Neural cell (in vitro differentiated cells): ENCODE data around the gene OR2AG1. TPM values are rescaled to one million over a fixed set of nuclear protein-coding genes. Genes with fewer than 3 reads are reported as not detected.

Experiments used
- H2AFZ ChIP-seq: fragments of 200-600, 300-800 bp; sonication (generic), shearing (Covaris generic); 2 replicates; pipeline ENCODE4 v1.6.0; 2014; ENCODE audit warnings: low read depth, mild to moderate bottlenecking, antibody characterized with exemption, low read length, moderate library complexity
- H3F3A ChIP-seq: fragments of 200-600 bp; shearing (Covaris generic); 2 replicates; pipeline ENCODE4 v1.6.1; 2016; ENCODE audit warnings: mild to moderate bottlenecking, moderate library complexity, mixed read lengths, antibody characterized with exemption, low read length; ENCODE audit not compliant: insufficient read depth, poor library complexity, severe bottlenecking
- H3K27ac ChIP-seq: fragments of 200-600, 300-800 bp; sonication (generic), shearing (Covaris generic); 2 replicates; pipeline ENCODE4 v1.5.1; 2014; ENCODE audit warnings: mild to moderate bottlenecking, low read length, moderate library complexity
- H3K27me3 ChIP-seq: fragments of 300-800, 200-600 bp; sonication (generic), shearing (Covaris generic); 2 replicates; pipeline ENCODE4 v1.6.0; 2014; ENCODE audit warnings: mild to moderate bottlenecking, low read depth, low read length, moderate library complexity; ENCODE audit not compliant: insufficient read depth
- H3K36me3 ChIP-seq: fragments of 300-800, 200-600 bp; sonication (generic), shearing (Covaris generic); 2 replicates; pipeline ENCODE4 v1.5.1; 2014; ENCODE audit warnings: mild to moderate bottlenecking, antibody characterized with exemption, low read length, moderate library complexity; ENCODE audit not compliant: insufficient read depth
- H3K4me2 ChIP-seq: fragments of 300-800, 200-600 bp; sonication (generic), shearing (Covaris generic); 2 replicates; pipeline ENCODE4 v1.6.0; 2014; ENCODE audit warnings: mild to moderate bottlenecking, low read length
- H3K4me3 ChIP-seq: fragments of 300-800, 200-600 bp; sonication (generic), shearing (Covaris generic); 2 replicates; pipeline ENCODE4 v1.5.1; 2014; ENCODE audit warnings: mild to moderate bottlenecking, low read length, moderate library complexity
- H3K79me2 ChIP-seq: fragments of 200-600 bp; shearing (Covaris generic); replicated peaks from 2 replicates; pipeline ENCODE4 v1.6.0; 2014; ENCODE audit warnings: mild to moderate bottlenecking, low read length, moderate library complexity; ENCODE audit not compliant: insufficient read depth
- H3K9ac ChIP-seq: fragments of 300-800, 200-600 bp; sonication (generic), shearing (Covaris generic); 2 replicates; pipeline ENCODE4 v1.6.1; 2016; ENCODE audit warnings: mild to moderate bottlenecking, low read length, mixed read lengths
- H3K9me2 ChIP-seq: fragments of 200-600 bp; shearing (Covaris generic); 2 replicates; pipeline ENCODE4 v1.6.1; 2016; ENCODE audit warnings: mild to moderate bottlenecking, low read length, mixed read lengths; ENCODE audit not compliant: insufficient read depth
- H3K9me3 ChIP-seq: fragments of 200-600, 300-800 bp; sonication (generic), shearing (Covaris generic); 2 replicates; pipeline ENCODE4 v1.6.1; 2016; ENCODE audit warnings: mild to moderate bottlenecking, mixed run types, low read length, moderate library complexity, mixed read lengths
- H4K20me1 ChIP-seq: fragments of 200-600 bp; shearing (Covaris generic); 2 replicates; pipeline ENCODE4 v1.6.1; 2016; ENCODE audit warnings: mild to moderate bottlenecking, mixed run types; ENCODE audit not compliant: insufficient read depth
- EP300 ChIP-seq: fragments of 450-650 bp; conservative IDR thresholded peaks from 2 replicates; pipeline ENCODE4 v1.6.1; 2014; ENCODE audit warnings: antibody characterized with exemption, mild to moderate bottlenecking, moderate library complexity; ENCODE audit not compliant: poor library complexity, severe bottlenecking
- EZH2 ChIP-seq: fragments of 200-600, 300-800 bp; shearing (Covaris generic), sonication (generic); IDR thresholded peaks from 2 replicates; pipeline ENCODE4 v1.6.1; 2014; ENCODE audit warnings: antibody characterized with exemption, low read length, borderline replicate concordance, mild to moderate bottlenecking; ENCODE audit not compliant: insufficient read depth, poor library complexity, severe bottlenecking
- MXI1 ChIP-seq: fragments of 450-650 bp; conservative IDR thresholded peaks from 2 replicates; pipeline ENCODE4 v1.6.1; 2014; ENCODE audit warnings: antibody characterized with exemption, mild to moderate bottlenecking; ENCODE audit not compliant: poor library complexity, severe bottlenecking
- POLR2AphosphoS5 ChIP-seq: IDR thresholded peaks from 2 replicates; pipeline ENCODE4 v1.6.1; 2012
- RAD21 ChIP-seq: fragments of 450-650 bp; conservative IDR thresholded peaks from 2 replicates; pipeline ENCODE4 v1.6.1; 2014; ENCODE audit warnings: antibody characterized with exemption, mild to moderate bottlenecking, moderate library complexity
- SMC3 ChIP-seq: fragments of 450-650 bp; conservative IDR thresholded peaks from 2 replicates; pipeline ENCODE4 v1.6.1; 2014; ENCODE audit warnings: antibody characterized with exemption, mild to moderate bottlenecking, moderate library complexity; ENCODE audit not compliant: poor library complexity
- TAF1 ChIP-seq: IDR thresholded peaks from 2 replicates; pipeline ENCODE4 v1.6.1; 2012; ENCODE audit warnings: low read depth
- polyA plus RNA-seq: library from polyadenylated mRNA; depleted of rRNA; stranded (reverse); fragments of >200 nt; gene quantifications from 2 replicates; pipeline ENCODE4 v1.2.3, GENCODE V29; 2014
- TF ChIP-seq, protein P1 (sequence below): IDR thresholded peaks from 2 replicates; pipeline ENCODE4 v1.6.1; 2012; ENCODE audit warnings: borderline replicate concordance
- TF ChIP-seq, protein P2 (sequence below): fragments of 450-650 bp; IDR thresholded peaks from 2 replicates; pipeline ENCODE4 v1.5.1; 2014; ENCODE audit warnings: antibody characterized with exemption, mild to moderate bottlenecking, moderate library complexity; ENCODE audit not compliant: poor library complexity, severe bottlenecking

The OR2AG1 gene
- polyA plus RNA-seq, 1 donor from 2014 or later: not detected

DNA sequence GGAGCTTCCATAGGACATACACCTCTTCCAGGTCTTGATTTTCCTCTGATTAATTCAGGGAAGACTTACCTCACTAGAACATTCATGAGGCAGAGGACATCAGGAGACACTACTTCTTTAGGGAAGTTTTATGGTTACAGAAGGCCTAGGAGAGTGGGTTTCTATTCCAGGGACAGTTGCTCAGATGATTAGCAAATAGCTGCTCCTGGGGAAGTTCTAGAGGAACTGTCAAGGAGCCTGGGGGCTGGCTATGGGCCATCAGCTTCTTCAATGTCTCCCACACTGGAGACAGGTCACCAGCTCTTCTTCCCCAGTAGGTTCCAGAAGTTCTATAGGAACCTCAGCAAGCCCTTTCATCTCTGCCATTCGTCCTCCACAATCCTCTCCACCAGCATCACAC lies 51.2 kb downstream of the OR2AG1 start:
- no peak overlapping the region for H3K4me2 ChIP-seq
- no peak for TF ChIP-seq SMC3
- no peak for TF ChIP-seq POLR2AphosphoS5
- TF ChIP-seq EZH2: no peak
- no peak for TF ChIP-seq MXI1
- TF ChIP-seq, protein P1, sequence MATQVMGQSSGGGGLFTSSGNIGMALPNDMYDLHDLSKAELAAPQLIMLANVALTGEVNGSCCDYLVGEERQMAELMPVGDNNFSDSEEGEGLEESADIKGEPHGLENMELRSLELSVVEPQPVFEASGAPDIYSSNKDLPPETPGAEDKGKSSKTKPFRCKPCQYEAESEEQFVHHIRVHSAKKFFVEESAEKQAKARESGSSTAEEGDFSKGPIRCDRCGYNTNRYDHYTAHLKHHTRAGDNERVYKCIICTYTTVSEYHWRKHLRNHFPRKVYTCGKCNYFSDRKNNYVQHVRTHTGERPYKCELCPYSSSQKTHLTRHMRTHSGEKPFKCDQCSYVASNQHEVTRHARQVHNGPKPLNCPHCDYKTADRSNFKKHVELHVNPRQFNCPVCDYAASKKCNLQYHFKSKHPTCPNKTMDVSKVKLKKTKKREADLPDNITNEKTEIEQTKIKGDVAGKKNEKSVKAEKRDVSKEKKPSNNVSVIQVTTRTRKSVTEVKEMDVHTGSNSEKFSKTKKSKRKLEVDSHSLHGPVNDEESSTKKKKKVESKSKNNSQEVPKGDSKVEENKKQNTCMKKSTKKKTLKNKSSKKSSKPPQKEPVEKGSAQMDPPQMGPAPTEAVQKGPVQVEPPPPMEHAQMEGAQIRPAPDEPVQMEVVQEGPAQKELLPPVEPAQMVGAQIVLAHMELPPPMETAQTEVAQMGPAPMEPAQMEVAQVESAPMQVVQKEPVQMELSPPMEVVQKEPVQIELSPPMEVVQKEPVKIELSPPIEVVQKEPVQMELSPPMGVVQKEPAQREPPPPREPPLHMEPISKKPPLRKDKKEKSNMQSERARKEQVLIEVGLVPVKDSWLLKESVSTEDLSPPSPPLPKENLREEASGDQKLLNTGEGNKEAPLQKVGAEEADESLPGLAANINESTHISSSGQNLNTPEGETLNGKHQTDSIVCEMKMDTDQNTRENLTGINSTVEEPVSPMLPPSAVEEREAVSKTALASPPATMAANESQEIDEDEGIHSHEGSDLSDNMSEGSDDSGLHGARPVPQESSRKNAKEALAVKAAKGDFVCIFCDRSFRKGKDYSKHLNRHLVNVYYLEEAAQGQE: no peak
- TF ChIP-seq RAD21: no peak
- no peak for TF ChIP-seq TAF1
- TF ChIP-seq, protein P2, sequence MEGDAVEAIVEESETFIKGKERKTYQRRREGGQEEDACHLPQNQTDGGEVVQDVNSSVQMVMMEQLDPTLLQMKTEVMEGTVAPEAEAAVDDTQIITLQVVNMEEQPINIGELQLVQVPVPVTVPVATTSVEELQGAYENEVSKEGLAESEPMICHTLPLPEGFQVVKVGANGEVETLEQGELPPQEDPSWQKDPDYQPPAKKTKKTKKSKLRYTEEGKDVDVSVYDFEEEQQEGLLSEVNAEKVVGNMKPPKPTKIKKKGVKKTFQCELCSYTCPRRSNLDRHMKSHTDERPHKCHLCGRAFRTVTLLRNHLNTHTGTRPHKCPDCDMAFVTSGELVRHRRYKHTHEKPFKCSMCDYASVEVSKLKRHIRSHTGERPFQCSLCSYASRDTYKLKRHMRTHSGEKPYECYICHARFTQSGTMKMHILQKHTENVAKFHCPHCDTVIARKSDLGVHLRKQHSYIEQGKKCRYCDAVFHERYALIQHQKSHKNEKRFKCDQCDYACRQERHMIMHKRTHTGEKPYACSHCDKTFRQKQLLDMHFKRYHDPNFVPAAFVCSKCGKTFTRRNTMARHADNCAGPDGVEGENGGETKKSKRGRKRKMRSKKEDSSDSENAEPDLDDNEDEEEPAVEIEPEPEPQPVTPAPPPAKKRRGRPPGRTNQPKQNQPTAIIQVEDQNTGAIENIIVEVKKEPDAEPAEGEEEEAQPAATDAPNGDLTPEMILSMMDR: no peak
- TF ChIP-seq EP300: no peak
- no peaks in the 10 kb centered on the region for H3K27me3 ChIP-seq
- H2AFZ ChIP-seq: no peak overlapping the region
- no peak overlapping the region for H3K4me3 ChIP-seq
- no peaks in the 10 kb centered on the region for H3K9me2 ChIP-seq
- H3F3A ChIP-seq: no peaks in the 10 kb centered on the region
- H3K9ac ChIP-seq: no peak overlapping the region
- no peak overlapping the region for H3K27ac ChIP-seq
- H3K36me3 ChIP-seq: no peaks in the 10 kb centered on the region
- H4K20me1 ChIP-seq: no peaks in the 10 kb centered on the region
- no peaks in the 10 kb centered on the region for H3K9me3 ChIP-seq
- no peaks in the 10 kb centered on the region for H3K79me2 ChIP-seq

Other genes with a start within 250 kb of the OR2AG1 start
- 23.4 and 26.4 TPM in 2 replicates for gene RRP8, start 179.4 kb upstream of the OR2AG1 start, polyA plus RNA-seq
- gene ILK, start 179.2 kb upstream of the OR2AG1 start, polyA plus RNA-seq: 68.8 and 81.3 TPM in 2 replicates
- gene TAF10, start 170.8 kb upstream of the OR2AG1 start, polyA plus RNA-seq: 30.9 and 39.7 TPM in 2 replicates
- 3.8 and 5.3 TPM in 2 replicates for gene TPP1, start 163.6 kb upstream of the OR2AG1 start, polyA plus RNA-seq
- 30.1 and 42.4 TPM in 2 replicates for gene DCHS1, start 127.2 kb upstream of the OR2AG1 start, polyA plus RNA-seq
- 23.0 and 28.3 TPM in 2 replicates for gene MRPL17, start 99.7 kb upstream of the OR2AG1 start, polyA plus RNA-seq
- not detected in 2 replicates for gene OR2AG2, start 11.0 kb upstream of the OR2AG1 start, polyA plus RNA-seq
- gene OR6A2, start 16.7 kb downstream of the OR2AG1 start, polyA plus RNA-seq: 0.05 TPM in 1 of 2 replicates, not detected in the other
- not detected in 2 replicates for gene OR10A5, start 62.7 kb downstream of the OR2AG1 start, polyA plus RNA-seq
- gene OR10A2, start 80.0 kb downstream of the OR2AG1 start, polyA plus RNA-seq: not detected in 2 replicates
- not detected in 2 replicates for gene OR10A4, start 93.6 kb downstream of the OR2AG1 start, polyA plus RNA-seq
- gene OR2D2, start 109.5 kb downstream of the OR2AG1 start, polyA plus RNA-seq: not detected in 2 replicates
- not detected in 2 replicates for gene OR2D3, start 138.0 kb downstream of the OR2AG1 start, polyA plus RNA-seq
- 0.38 and 2.5 TPM in 2 replicates for gene ZNF215, start 143.4 kb downstream of the OR2AG1 start, polyA plus RNA-seq
- 6.9 and 7.6 TPM in 2 replicates for gene ZNF214, start 237.3 kb downstream of the OR2AG1 start, polyA plus RNA-seq
- gene NLRP14, start 237.5 kb downstream of the OR2AG1 start, polyA plus RNA-seq: 0.44 and 0.48 TPM in 2 replicates